NCI-H82 treated with DMSO at 0.1 percent for 48 hours (cell line): ENCODE data around the gene CTSW.

Source experiments
- DNase-seq: peaks from one replicate; lab custom pipeline; 2025; ENCODE audit not compliant: unreplicated experiment; lab: John Stamatoyannopoulos, UW

CTSW gene

DNA sequence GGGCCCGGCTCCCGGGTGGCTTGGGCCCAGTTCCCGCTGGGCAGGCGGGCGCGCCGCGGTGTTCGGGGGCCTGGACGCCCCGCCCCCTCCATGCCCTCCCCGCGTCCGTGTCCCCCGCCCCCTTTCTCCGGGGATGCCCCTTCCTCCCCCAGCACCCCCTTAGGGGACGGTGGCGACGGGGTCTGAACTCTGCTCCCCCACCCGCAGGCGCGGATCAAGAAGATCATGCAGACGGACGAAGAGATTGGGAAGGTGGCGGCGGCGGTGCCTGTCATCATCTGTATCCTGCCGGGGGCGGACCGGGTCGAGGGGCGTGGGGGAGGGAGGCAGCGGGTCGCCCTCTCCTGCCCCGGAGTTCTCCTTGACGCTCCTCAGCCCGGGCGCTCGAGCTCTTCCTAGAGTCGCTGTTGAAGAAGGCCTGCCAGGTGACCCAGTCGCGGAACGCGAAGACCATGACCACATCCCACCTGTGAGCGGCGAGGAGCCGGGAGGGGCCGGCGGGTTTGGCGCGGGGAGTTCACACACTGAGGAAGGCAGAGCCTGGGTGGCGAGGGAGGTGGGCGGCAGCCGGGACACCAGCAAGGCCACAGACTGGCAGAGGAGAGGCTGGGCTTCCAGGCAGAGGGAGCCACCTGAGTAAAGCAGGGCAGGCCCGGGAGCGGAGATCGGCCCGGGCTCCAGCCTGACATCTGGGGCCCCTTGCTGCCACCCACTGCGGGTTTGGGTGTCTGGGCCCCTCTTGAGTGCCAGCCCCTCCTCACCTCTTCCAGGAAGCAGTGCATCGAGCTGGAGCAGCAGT, 40.1 kb downstream of the CTSW start:
- no peak for DNase-seq

DNA sequence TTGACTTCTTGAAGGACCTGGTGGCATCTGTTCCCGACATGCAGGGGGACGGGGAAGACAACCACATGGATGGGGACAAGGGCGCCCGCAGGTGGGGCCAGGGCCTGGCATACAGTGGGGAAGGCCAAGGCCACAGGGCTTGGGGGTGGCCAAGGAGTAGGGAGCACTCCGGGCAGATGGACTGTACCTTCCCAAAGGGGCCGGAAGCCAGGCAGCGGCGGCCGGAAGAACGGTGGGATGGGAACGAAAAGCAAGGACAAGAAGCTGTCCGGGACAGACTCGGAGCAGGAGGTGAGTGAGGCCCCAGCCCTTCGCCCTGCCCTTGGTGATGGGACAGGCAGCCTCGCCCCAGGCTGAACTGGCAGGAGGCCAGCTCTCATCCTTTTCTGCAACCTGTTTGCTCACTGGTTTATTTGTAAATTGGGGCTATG, 40.8 kb downstream of the CTSW start:
- DNase-seq: no peak

DNA sequence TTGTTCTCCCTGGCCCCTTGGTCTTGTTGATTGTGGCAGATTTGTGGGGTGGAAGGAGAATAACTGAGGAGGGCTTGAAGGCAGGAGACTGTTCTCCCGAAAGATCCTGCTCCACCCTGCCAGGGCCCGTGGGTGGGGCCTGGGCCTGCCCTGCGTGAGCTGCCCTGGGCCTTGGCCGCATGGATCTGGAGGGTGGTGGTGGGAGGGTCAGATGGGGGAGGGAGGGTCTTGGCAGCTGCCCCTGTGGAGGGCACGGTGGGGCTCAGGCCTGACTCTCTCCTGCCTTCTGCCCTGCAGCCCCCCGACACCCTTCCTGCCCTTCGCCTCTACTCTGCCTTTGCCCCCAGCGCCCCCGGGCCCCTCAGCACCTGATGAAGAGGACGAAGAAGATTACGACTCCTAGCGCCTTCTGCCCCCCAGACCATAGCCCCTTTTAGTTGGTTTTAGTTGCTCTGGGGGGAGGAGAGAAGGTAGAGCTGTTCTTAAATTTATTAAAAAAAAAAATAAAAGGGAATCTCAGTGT, 41.5 kb downstream of the CTSW start:
- DNase-seq: no peak

DNA sequence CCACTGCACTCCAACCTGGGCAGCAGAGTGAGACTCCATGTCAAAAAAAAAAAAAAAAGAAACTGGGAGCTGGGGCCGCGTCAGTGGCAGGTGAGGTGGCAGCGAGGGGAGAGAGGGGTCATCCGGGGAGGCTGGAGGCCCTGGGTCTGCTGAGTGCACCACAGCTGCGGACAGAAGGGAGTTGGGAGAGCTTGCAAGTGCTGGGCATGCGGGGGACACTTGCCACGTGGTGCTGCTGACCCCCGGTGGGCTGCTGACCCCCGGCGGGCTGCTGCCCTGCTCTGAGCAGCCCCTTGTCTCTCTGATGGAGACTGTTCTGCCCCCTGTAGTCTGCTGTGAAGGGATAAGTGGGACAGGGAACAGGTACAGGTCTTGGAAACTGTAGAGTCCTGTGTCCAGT, 42.2 kb downstream of the CTSW start:
- DNase-seq: no peak

DNA sequence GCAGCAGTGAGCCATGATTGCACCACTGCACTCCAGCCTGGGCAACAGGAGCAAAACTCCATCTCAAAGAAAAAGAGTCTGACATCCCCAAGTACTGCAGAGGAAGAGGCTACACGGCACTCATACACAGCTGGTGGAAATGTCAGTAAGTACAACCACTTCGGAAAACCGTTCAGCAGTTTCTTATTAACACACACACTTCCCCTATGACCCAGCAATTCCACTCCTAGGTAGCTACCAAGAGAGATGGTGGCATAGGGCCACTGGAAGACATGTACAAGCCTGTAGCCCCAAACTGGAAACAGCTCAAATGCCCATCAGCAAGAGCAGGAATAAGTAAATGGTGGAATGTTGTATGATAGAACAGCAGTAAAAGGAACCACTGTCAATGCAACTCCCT, 42.9 kb downstream of the CTSW start:
- no peak for DNase-seq

DNA sequence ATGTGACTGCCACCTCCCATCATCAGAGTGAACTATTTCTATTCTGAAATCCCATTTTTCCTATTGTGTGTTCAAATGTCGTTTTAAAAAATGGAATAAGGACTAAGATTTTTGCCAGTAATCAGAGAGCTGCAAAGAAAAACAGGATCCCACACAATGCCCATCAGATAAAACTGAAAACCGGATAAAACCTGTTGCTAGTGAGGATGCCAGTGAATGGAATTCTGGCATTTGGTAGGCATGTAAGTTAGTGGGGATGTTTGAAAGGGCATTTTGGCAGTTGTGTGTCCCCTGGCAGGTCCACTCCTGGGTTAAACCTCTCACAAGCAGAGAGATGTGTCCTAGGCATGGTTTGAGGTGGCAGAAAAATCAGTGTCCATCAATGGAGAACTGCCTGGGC, 45.8 kb downstream of the CTSW start:
- no peak for DNase-seq

DNA sequence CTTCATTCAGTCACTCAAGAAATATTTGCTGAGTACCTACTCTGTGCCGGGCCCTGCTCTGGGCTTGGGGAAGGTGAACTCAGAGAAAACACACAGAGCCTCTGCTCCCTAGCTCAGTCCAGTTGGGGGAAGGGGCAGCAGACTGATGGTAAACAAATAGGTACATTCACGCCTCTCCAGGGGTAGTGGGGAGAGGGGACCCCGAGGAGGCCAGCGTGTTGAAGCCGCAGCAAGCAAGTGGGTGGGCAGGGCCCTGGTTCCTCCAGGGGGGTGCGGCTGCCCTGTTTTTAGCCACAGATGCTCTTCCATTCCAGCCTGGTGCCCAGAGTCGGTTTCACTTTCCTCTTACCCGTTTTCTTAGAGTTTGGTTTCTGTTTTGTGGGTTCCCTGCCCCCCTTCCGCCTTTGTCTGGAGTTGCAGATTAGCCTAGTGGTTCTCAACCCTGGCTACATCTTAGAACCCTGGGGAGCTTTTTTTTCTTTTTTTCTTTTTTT, 48.3 kb downstream of the CTSW start:
- no peak for DNase-seq

DNA sequence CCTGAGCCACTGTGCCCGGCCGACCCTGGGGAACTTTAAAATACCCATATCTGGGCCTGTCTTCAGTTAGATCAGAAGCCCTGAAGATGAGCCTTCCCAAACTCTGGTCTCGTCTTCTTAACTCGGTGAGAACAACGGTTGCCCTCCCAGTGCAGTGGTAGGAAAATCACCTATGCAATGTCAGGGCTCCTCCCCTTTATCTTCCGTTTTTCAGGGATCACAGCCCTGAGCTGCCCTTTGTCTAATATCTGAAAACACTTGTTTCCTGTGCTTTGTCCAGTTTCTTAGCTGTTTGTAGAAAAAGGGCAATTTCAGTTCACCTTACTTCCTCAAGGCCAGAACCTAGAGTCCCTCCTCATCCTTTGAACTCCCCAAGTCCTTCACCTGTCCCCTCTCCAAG, 49.0 kb downstream of the CTSW start:
- DNase-seq: no peak

DNA sequence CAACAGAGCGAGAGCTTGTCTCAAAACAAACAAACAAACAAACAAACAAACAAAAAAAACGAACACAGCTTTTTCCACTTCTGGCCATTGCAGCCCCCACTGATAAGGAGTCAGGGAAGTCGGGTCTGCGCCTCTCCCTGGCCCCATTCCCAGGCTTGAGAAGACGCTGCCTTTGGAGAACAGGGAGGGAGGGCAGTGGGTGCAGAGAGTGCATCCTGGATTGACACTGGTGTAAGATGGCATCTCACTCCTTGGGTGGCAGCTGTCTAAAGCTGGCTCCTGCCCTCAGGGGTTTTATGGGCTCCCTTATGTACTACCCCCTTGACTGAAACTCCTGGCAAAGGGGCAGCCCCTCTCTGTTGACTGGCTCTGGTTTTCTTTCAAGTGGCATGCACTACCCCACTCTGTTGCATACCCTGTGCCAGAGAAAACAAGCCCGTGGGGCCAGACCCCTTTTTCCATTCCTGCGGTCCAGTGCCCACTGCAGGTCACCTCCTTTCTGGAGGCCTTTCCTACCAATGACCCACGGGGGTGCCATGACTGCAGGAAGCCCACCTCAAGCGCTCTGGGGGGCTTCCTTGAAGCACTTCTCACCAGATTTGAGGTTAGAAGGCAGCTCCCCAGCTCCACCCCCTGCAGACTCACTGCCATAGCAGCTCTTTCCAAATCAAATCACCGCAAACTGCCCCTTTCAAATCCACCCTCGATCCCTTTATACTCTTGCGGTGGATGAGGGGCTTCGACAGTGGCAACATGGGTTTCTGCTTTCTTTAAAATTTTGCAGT, 52.3 kb downstream of the CTSW start:
- no peak for DNase-seq

DNA sequence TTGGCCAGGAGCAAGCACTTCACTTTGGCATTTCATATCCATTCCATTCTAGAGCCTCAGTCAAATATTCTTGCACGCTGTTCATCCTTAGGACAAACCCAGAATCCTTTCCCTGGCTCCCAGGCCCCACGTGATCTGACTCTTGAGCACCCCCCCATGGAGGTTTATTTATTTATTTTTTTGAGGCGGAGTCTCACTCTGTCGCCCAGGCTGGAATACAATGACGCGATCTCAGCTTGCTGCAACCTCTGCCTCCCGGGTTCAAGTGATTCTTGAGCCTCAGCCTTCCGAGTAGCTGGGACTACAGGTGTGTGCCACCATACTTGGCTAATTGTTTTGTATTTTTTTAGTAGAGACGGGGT, 52.9 kb downstream of the CTSW start:
- DNase-seq: no peak
